Measurements from ENCODE around the gene LY6G6C. TPM values are rescaled to one million over a fixed set of nuclear protein-coding genes. Genes with fewer than 3 reads are reported as not detected.

Gene LY6G6C
- total RNA-seq, 2 experiments from 2014 or later = not detected

DNA sequence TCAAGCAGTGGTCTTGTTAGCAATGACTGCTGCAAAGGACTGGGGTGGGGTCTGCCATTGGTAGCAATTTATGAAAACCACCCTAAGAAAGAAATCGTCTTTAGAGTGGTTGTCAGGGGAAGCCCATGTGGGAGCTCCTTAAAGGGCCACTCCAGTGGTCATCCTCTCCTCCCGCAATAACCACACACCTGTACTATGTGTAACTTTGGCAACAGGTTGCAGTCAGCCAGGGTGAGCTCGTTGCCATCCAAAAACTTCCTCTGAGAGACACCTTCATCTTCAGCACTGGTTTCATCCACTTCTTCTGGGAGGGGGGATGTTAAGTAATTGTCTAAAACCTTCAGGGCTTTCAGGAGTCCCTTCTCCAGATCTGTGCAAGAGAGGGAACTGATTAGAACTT, 10.5 kb upstream of the LY6G6C start:
- ChIA-PET CTCF (interaction anchor here (1.0 to 6.5 kb wide), 3 partner anchors 39 to 85 kb away, joined by 3 to 35 read pairs (median 4); no protein-coding TSS in a partner anchor), POLR2A (interaction anchor here (0.9 to 1.9 kb wide), 5 partner anchors 9 to 107 kb away, joined by 3 to 7 read pairs (median 3); partner anchors contain the start of gene MPIG6B)
- intact Hi-C loops (cut with micrococcal nuclease) = loop anchor here (10.0 kb wide), 1 partner anchor 187 kb away; the partner anchor contains the start of genes ATP6V1G2, DDX39B and NFKBIL1
- Mint-ChIP-seq H3K4me1 (ENCODE audit: low read depth) (peaks cover 59% of the 10 kb centered on the region), H3K27ac (peak overlapping the region; percentile 15), H3K36me3 (ENCODE audit: low read depth) (peaks cover 51% of the 10 kb centered on the region), H3K4me3 (no peak overlapping the region), H3K9me3 (no peaks in the 10 kb centered on the region), H3K27me3 (no peaks in the 10 kb centered on the region)
- no peak for DNase-seq
- TF ChIP-seq, protein P1, sequence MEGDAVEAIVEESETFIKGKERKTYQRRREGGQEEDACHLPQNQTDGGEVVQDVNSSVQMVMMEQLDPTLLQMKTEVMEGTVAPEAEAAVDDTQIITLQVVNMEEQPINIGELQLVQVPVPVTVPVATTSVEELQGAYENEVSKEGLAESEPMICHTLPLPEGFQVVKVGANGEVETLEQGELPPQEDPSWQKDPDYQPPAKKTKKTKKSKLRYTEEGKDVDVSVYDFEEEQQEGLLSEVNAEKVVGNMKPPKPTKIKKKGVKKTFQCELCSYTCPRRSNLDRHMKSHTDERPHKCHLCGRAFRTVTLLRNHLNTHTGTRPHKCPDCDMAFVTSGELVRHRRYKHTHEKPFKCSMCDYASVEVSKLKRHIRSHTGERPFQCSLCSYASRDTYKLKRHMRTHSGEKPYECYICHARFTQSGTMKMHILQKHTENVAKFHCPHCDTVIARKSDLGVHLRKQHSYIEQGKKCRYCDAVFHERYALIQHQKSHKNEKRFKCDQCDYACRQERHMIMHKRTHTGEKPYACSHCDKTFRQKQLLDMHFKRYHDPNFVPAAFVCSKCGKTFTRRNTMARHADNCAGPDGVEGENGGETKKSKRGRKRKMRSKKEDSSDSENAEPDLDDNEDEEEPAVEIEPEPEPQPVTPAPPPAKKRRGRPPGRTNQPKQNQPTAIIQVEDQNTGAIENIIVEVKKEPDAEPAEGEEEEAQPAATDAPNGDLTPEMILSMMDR (IDR thresholded peaks at IDR 0.05) = no peak
- no peak for ATAC-seq

DNA sequence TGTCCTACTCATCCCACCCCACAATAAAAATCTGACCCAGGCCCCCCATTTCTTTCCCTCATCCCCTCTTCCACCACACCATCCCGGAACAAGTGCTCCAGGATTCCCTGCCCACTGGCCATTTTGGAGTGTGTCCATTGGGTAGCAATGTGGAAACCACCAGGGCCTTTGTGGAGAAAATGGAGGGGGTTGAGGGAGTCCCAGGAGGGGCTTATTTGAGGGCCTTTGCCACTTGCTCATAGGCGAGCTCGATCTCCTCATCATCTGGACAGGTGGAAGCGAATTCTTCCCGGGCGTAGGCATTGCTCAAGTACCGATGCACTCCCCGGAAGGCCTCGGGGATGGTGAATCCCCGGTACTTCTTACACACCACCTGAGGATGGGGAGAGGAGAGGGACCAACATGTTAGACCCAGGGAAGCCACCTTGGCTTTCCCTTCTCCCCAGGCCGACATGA, 9.1 kb upstream of the LY6G6C start:
- no peak for ATAC-seq
- intact Hi-C loops (cut with micrococcal nuclease) = loop anchor here (10.0 kb wide), 1 partner anchor 186 kb away; the partner anchor contains the start of genes ATP6V1G2, DDX39B and NFKBIL1
- ChIA-PET POLR2A (interaction anchor here (1.0 to 3.0 kb wide), 6 partner anchors 10 to 108 kb away, joined by 3 to 11 read pairs (median 6); partner anchors contain the start of genes GPANK1, LY6G6D and MSH5), CTCF (interaction anchor here (0.6 to 6.5 kb wide), 20 partner anchors 8 to 193 kb away, joined by 3 to 35 read pairs (median 4); partner anchors contain the start of genes CLIC1, HSPA1A, HSPA1L and LSM2)
- no peak for DNase-seq
- H3K4me1 Mint-ChIP-seq (ENCODE audit: low read depth) = peaks cover 67% of the 10 kb centered on the region
- TF ChIP-seq, protein P1 (IDR thresholded peaks at IDR 0.05) = no peak
- H3K27ac Mint-ChIP-seq = no peak overlapping the region
- peaks cover 49% of the 10 kb centered on the region for H3K36me3 Mint-ChIP-seq (ENCODE audit: low read depth)
- no peaks in the 10 kb centered on the region for H3K27me3 Mint-ChIP-seq
- peak overlapping the region; percentile 76 for H3K4me3 Mint-ChIP-seq
- no peaks in the 10 kb centered on the region for H3K9me3 Mint-ChIP-seq

- POLR2A ChIA-PET = interaction anchor here (0.6 to 3.0 kb wide), 8 partner anchors 11 to 100 kb away, joined by 3 to 11 read pairs (median 4); partner anchors contain the start of genes BAG6, GPANK1, LY6G6D and MSH5
- TF ChIP-seq, protein P1 (IDR thresholded peaks at IDR 0.05) = no peak
- intact Hi-C loops (cut with micrococcal nuclease) = loop anchor here (10.0 kb wide), 1 partner anchor 185 kb away; the partner anchor contains the start of genes ATP6V1G2, DDX39B and NFKBIL1
- Mint-ChIP-seq H3K9me3 (no peaks in the 10 kb centered on the region), H3K36me3 (ENCODE audit: low read depth) (peaks cover 43% of the 10 kb centered on the region), H3K27me3 (no peaks in the 10 kb centered on the region), H3K27ac (peak overlapping the region; percentile 50), H3K4me1 (ENCODE audit: low read depth) (peaks cover 69% of the 10 kb centered on the region), H3K4me3 (peak overlapping the region; percentile 76)
- peak; percentile 60 for ATAC-seq
- CTCF ChIA-PET = interaction anchor here (0.6 to 6.5 kb wide), 27 partner anchors 9 to 424 kb away, joined by 3 to 35 read pairs (median 4); partner anchors contain the start of genes CLIC1, HSPA1A, HSPA1B and HSPA1L
- DNase-seq = peak; percentile 81
Measured at GRCh38 chr6:31729979-31730630, 8.6 kb upstream of the LY6G6C start.

- intact Hi-C loops (cut with micrococcal nuclease) = no loop called here
- POLR2A ChIA-PET = interaction anchor here (0.6 to 3.0 kb wide), 7 partner anchors 11 to 100 kb away, joined by 3 to 11 read pairs (median 4); partner anchors contain the start of genes BAG6, GPANK1, LY6G6D and MSH5
- ATAC-seq = peak; percentile 65
Measured at GRCh38 chr6:31729515-31729978, 8.0 kb upstream of the LY6G6C start.

More at GRCh38 chr6:31729515-31729978, 8.0 kb upstream of the LY6G6C start:
- CTCF ChIA-PET = interaction anchor here (0.7 to 6.5 kb wide), 22 partner anchors 9 to 424 kb away, joined by 3 to 35 read pairs (median 4); partner anchors contain the start of genes CLIC1, HSPA1B, LSM2 and LY6G6D
- H3K9me3 Mint-ChIP-seq = no peaks in the 10 kb centered on the region
- H3K4me3 Mint-ChIP-seq = peak overlapping the region; percentile 76
- peaks cover 38% of the 10 kb centered on the region for H3K36me3 Mint-ChIP-seq (ENCODE audit: low read depth)
- TF ChIP-seq, protein P1 (IDR thresholded peaks at IDR 0.05) = peak; percentile 25
- peak overlapping the region; percentile 69 for H3K27ac Mint-ChIP-seq
- H3K4me1 Mint-ChIP-seq (ENCODE audit: low read depth) = peaks cover 68% of the 10 kb centered on the region
- H3K27me3 Mint-ChIP-seq = no peaks in the 10 kb centered on the region
- peak; percentile 84 for DNase-seq
